Measurements from ENCODE around the gene RND2.
"Not testable (repeated sequence)": the region's sequence is repeated elsewhere in the genome, so short reads cannot be mapped to it uniquely, and the experiment has no call there.

GRCh38 chr17:43000894-43001293 is 24.1 kb upstream of the RND2 start:
- TF ChIP-seq CTCF (optimal IDR thresholded peaks at IDR 0.05 in 1 of 3, IDR thresholded peaks at IDR 0.05 in 1 of 3, conservative IDR thresholded peaks at IDR 0.05 in 1 of 3; ENCODE audit: extremely low read depth in 1 of 3, insufficient read depth in 2 of 3, low read length in 3 of 3); EZH2 (IDR thresholded peaks at IDR 0.05; ENCODE audit: low read length): not testable (repeated sequence)

All from keratinocyte (primary cell).